Measurements from ENCODE around the gene SCYGR4. TPM values are rescaled to one million over a fixed set of nuclear protein-coding genes. Genes with fewer than 3 reads are reported as not detected.

SCYGR4 gene
- total and polyA plus RNA-seq, 10 of the 15 experiments (the other 5 are each of a cell fraction or from before 2014, with no cell fraction given) = 0.11 TPM; not detected in 9

- TF ChIP-seq CBX3 (IDR thresholded peaks at IDR 0.05; ENCODE audit: borderline replicate concordance, low read depth) = no peak
- no peak for TF ChIP-seq JUND (IDR thresholded peaks at IDR 0.05; ENCODE audit: low read depth, low read length)
- no peak for TF ChIP-seq SUPT20H (IDR thresholded peaks at IDR 0.05; ENCODE audit: borderline replicate concordance, control insufficient read depth, low read depth, low read length)
- TF ChIP-seq MTA3 (IDR thresholded peaks at IDR 0.05; ENCODE audit: borderline replicate concordance, low read length) = no peak
- no peak for TF ChIP-seq NFYB (IDR thresholded peaks at IDR 0.05; ENCODE audit: insufficient read depth, low read depth, low read length)
- TF ChIP-seq SUZ12 (IDR thresholded peaks at IDR 0.05; ENCODE audit: unreplicated experiment) = no peak
- peak; percentile 92 for TF ChIP-seq RUNX3 (IDR thresholded peaks at IDR 0.05; ENCODE audit: low read length)
- TF ChIP-seq SMC3 (IDR thresholded peaks at IDR 0.05; ENCODE audit: borderline replicate concordance, low read length) = no peak
- TF ChIP-seq HSF1 (IDR thresholded peaks at IDR 0.05; ENCODE audit: low read depth, low read length) = no peak
- TF ChIP-seq ZNF384 (IDR thresholded peaks at IDR 0.05; ENCODE audit: borderline replicate concordance, low read depth, low read length) = no peak
- no peak for TF ChIP-seq LARP7 (IDR thresholded peaks at IDR 0.05)
- TF ChIP-seq PML (IDR thresholded peaks at IDR 0.05; ENCODE audit: low read length) = no peak
- TF ChIP-seq SKIL (IDR thresholded peaks at IDR 0.05; ENCODE audit: low read depth, poor library complexity, severe bottlenecking) = no peak
- no peak for TF ChIP-seq ATF2 (IDR thresholded peaks at IDR 0.05; ENCODE audit: low read length)
- TF ChIP-seq CUX1 (IDR thresholded peaks at IDR 0.05; ENCODE audit: insufficient replicate concordance, low read depth, low read length) = no peak
- TF ChIP-seq TCF12 (IDR thresholded peaks at IDR 0.05; ENCODE audit: low read depth, low read length) = no peak
- TF ChIP-seq KLF5 (IDR thresholded peaks at IDR 0.05; ENCODE audit: partially characterized antibody) = no peak
Observed at GRCh38 chr2:227627769-227628168, 10.5 kb downstream of the SCYGR4 start (continued).

All from GM12878 (cell line).